Endothelial cell of umbilical vein (primary cell): ENCODE results near the gene DHRS7B. TPM values are rescaled to one million over a fixed set of nuclear protein-coding genes. Genes with fewer than 3 reads are reported as not detected.

Experiments
- BruUV-seq: library from RNA; stranded (reverse); fragments of 400-500 nt; replicated peaks from 2 replicates; lab custom pipeline; 2021; lab: Mats Ljungman, UMichigan
- CTCF ChIA-PET: fragments of 300-600, 350-600 bp; sonication (Branson Sonifier 250); formaldehyde crosslinking; loops from one replicate; lab custom pipeline; 2021; ENCODE audit warnings: antibody characterized with exemption, inconsistent platforms; lab: Charles Lee
- POLR2A ChIA-PET: fragments of 300-600, 350-600 bp; sonication (Branson Sonifier 250); formaldehyde crosslinking; loops from one replicate; lab custom pipeline; 2021; ENCODE audit warnings: antibody characterized with exemption, inconsistent platforms; lab: Charles Lee
- DNase-seq: peaks from one replicate; pipeline ENCODE4 v3.0.0-alpha.2; 2011; ENCODE audit warnings: low read depth, low spot score
- FAIRE-seq: peaks from 2 replicates; lab custom pipeline; 2011; peaks lifted over from hg19 to GRCh38; lab: Jason Lieb, UNC
- H2AFZ ChIP-seq: 2 replicates; pipeline ENCODE4 v1.6.0; 2012; ENCODE audit warnings: low read depth, low read length, control low read depth, inconsistent platforms
- H3K27ac ChIP-seq: 2 replicates; pipeline ENCODE4 v1.5.1; 2011; ENCODE audit warnings: low read depth, mild to moderate bottlenecking, control low read depth, low read length, moderate library complexity; ENCODE audit not compliant: insufficient read depth
- H3K27me3 ChIP-seq, 2 experiments: 2 replicates each; pipeline versions ENCODE4 v1.6.0 to v1.6.1; 2011; ENCODE audit warnings: low read length in 2 of 2, mixed read lengths in 1 of 2; ENCODE audit not compliant: control insufficient read depth in 2 of 2, insufficient read depth in 2 of 2
- H3K36me3 ChIP-seq, 2 experiments: 2 replicates in 1 of 2; 3 replicates in 1 of 2; pipeline ENCODE4 v1.5.1; 2011; ENCODE audit warnings: low read length in 2 of 2, mild to moderate bottlenecking in 1 of 2, moderate library complexity in 1 of 2; ENCODE audit not compliant: control insufficient read depth in 2 of 2, insufficient read depth in 2 of 2; ENCODE audit errors: extremely low read depth in 1 of 2
- H3K4me1 ChIP-seq: 3 replicates; pipeline ENCODE4 v1.5.1; 2011; ENCODE audit warnings: mild to moderate bottlenecking, low read length; ENCODE audit not compliant: control insufficient read depth, insufficient read depth; ENCODE audit errors: extremely low read depth
- H3K4me2 ChIP-seq: 2 replicates; pipeline ENCODE4 v1.6.1; 2011; ENCODE audit warnings: low read length, control low read depth, mixed read lengths; ENCODE audit not compliant: insufficient read depth
- H3K4me3 ChIP-seq, 3 experiments: fragments of 200-600 bp in 1 of 3; sonication (generic), shearing (Covaris generic) in 1 of 3; replicated peaks in 1 of 3; 2 replicates each; pipeline ENCODE4 v1.5.1; 2011 to 2016; ENCODE audit warnings: control low read depth in 3 of 3, low read length in 3 of 3, mild to moderate bottlenecking in 2 of 3, inconsistent platforms in 1 of 3, low read depth in 1 of 3, moderate library complexity in 1 of 3; ENCODE audit not compliant: insufficient read depth in 1 of 3
- H3K79me2 ChIP-seq: 2 replicates; pipeline ENCODE4 v1.6.0; 2012; ENCODE audit warnings: low read length, inconsistent platforms; ENCODE audit not compliant: control insufficient read depth, insufficient read depth
- H3K9ac ChIP-seq: replicated peaks from 2 replicates; pipeline ENCODE3; 2011; ENCODE audit warnings: low read length, control low read depth; ENCODE audit not compliant: insufficient read depth; ENCODE audit errors: extremely low read depth
- H3K9me1 ChIP-seq: replicated peaks from 3 replicates; pipeline ENCODE4 v1.6.0; 2011; ENCODE audit warnings: mild to moderate bottlenecking, low read length; ENCODE audit not compliant: control insufficient read depth, insufficient read depth; ENCODE audit errors: extremely low read depth
- H3K9me3 ChIP-seq: replicated peaks from 2 replicates; pipeline ENCODE4 v1.5.1; 2012; ENCODE audit warnings: low read length, inconsistent platforms; ENCODE audit not compliant: control insufficient read depth, insufficient read depth
- H4K20me1 ChIP-seq: replicated peaks from 2 replicates; pipeline ENCODE3; 2011; ENCODE audit warnings: mild to moderate bottlenecking, low read length; ENCODE audit not compliant: control insufficient read depth, insufficient read depth; ENCODE audit errors: extremely low read depth
- CTCF ChIP-seq, 2 donors: IDR thresholded peaks; 1 replicate in 1 of 2; 2 replicates in 1 of 2; pipeline ENCODE4 v1.5.1; 2011; ENCODE audit warnings: low read length in 2 of 2, mild to moderate bottlenecking in 2 of 2, moderate library complexity in 2 of 2, control low read depth in 1 of 2, inconsistent platforms in 1 of 2, low read depth in 1 of 2; ENCODE audit not compliant: insufficient read depth in 1 of 2; ENCODE audit errors: extremely low read depth in 1 of 2
- EZH2 ChIP-seq: IDR thresholded peaks from 2 replicates; pipeline ENCODE4 v1.6.1; 2012; ENCODE audit warnings: borderline replicate concordance, low read depth, mild to moderate bottlenecking, moderate library complexity, low read length, inconsistent platforms; ENCODE audit not compliant: severe bottlenecking
- FOS ChIP-seq: IDR thresholded peaks from 2 replicates; pipeline ENCODE4 v1.6.1; 2011; ENCODE audit warnings: mild to moderate bottlenecking, low read length, moderate library complexity, borderline replicate concordance; ENCODE audit not compliant: insufficient read depth
- GATA2 ChIP-seq: IDR thresholded peaks from 2 replicates; pipeline ENCODE4 v1.7.0; 2011; ENCODE audit warnings: low read depth, mild to moderate bottlenecking, moderate library complexity, mixed read lengths, low read length; ENCODE audit not compliant: insufficient read length, insufficient read depth
- JUN ChIP-seq: IDR thresholded peaks from 2 replicates; pipeline ENCODE4 v1.6.1; 2011; ENCODE audit warnings: borderline replicate concordance, low read depth; ENCODE audit not compliant: insufficient read length, insufficient read depth
- MAX ChIP-seq: IDR thresholded peaks from 2 replicates; pipeline ENCODE4 v1.6.1; 2011; ENCODE audit not compliant: insufficient read depth, insufficient read length
- MYC ChIP-seq: IDR thresholded peaks from one replicate; pipeline ENCODE4 v1.6.1; 2011; ENCODE audit warnings: mild to moderate bottlenecking, low read depth, low read length
- POLR2A ChIP-seq: IDR thresholded peaks from 2 replicates; pipeline ENCODE4 v1.6.1; 2012; ENCODE audit warnings: low read depth, mild to moderate bottlenecking, control low read depth, low read length
- POLR2AphosphoS5 ChIP-seq: IDR thresholded peaks from 2 replicates; pipeline ENCODE4 v1.6.1; 2012; ENCODE audit warnings: low read depth, mild to moderate bottlenecking, control low read depth, low read length, moderate library complexity; ENCODE audit not compliant: insufficient read depth
- dilution Hi-C: fragments of 300-500 bp; cut with MboI; formaldehyde crosslinking; loops from one replicate; pipeline ENCODE4 v1.15.0; 2019; ENCODE audit warnings: low sequenced_read_pairs; ENCODE audit not compliant: extremely low pct_ligation_motif_present
- intact Hi-C: fragments of 100-400 bp; cut with micrococcal nuclease; formaldehyde crosslinking; loops from one replicate; pipeline ENCODE4 v1.10.0; 2022
- polyA plus RNA-seq, 4 experiments: library from polyadenylated mRNA; depleted of rRNA in 3 of 4; stranded (reverse) in 3 of 4; unstranded in 1 of 4; fragments of >200 nt; gene quantifications; 2 replicates each; pipeline versions ENCODE4 v1.2.1 to v1.2.3, GENCODE V29; 2011 to 2012; ENCODE audit warnings: missing spikeins in 1 of 4
- total RNA-seq: library from RNA; stranded (reverse); gene quantifications from 2 replicates; pipeline ENCODE4 v1.2.3, GENCODE V29; 2021

The DHRS7B gene
- total and polyA plus RNA-seq, 2 donors (not counting 3 experiments of a cell fraction or from before 2014, with no cell fraction given): 14.0 to 28.1 TPM

GRCh38 chr17:21108651-21109050 lies 18.1 kb upstream of the DHRS7B start:
- FAIRE-seq (no peak), DNase-seq (no peak)
- Histone ChIP-seq H3K27me3 (peaks cover 0 to 7% of the 10 kb centered on the region in 2 experiments), H3K79me2 (no peaks in the 10 kb centered on the region), H3K9me3 (no peaks in the 10 kb centered on the region), H3K36me3 (no peaks in the 10 kb centered on the region), H3K4me2 (no peak overlapping the region), H3K4me3 (no peak overlapping the region), H4K20me1 (no peaks in the 10 kb centered on the region), H3K9ac (no peak overlapping the region), H3K4me1 (no peaks in the 10 kb centered on the region), H3K27ac (no peak overlapping the region), H3K9me1 (no peaks in the 10 kb centered on the region), H2AFZ (no peak overlapping the region)
- BruUV-seq: no TSS peak
- dilution Hi-C loops (no loop called here), intact Hi-C loops (no loop called here)
- ChIA-PET POLR2A (no interaction called here), CTCF (interaction anchor here (1.6 to 2.5 kb wide), 2 partner anchors 9 to 12 kb away, joined by 4 to 11 read pairs; no protein-coding TSS in a partner anchor)
- TF ChIP-seq MYC (no peak), EZH2 (no peak), POLR2AphosphoS5 (no peak), JUN (no peak), CTCF (IDR thresholded peaks at IDR 0.05; ENCODE audit: extremely low read depth in 1 of 2, insufficient read depth in 1 of 2, low read depth in 1 of 2, low read length in 2 of 2) (no peak), FOS (no peak), POLR2A (no peak), MAX (no peak), GATA2 (no peak)
